HG02798 (cell line): ENCODE data around the gene DBF4B.

ENCODE experiments used
- ATAC-seq: cut with Tn5 transposase; IDR thresholded peaks from one replicate; pipeline ENCODE4 v1.9.1; 2021; ENCODE audit warnings: mild to moderate bottlenecking; ENCODE audit not compliant: unreplicated experiment, poor library complexity

Gene DBF4B

GRCh38 chr17:44793885-44794842 is 85.7 kb downstream of the DBF4B start:
- no peak for ATAC-seq

- no peak for ATAC-seq
Observed at GRCh38 chr17:44794851-44795413, 86.5 kb downstream of the DBF4B start.

- ATAC-seq = no peak
Observed at GRCh38 chr17:44795421-44795820, 87.0 kb downstream of the DBF4B start.

GRCh38 chr17:44795928-44796327 is 87.5 kb downstream of the DBF4B start:
- ATAC-seq = no peak

- ATAC-seq = no peak
Observed at GRCh38 chr17:44796731-44797130, 88.3 kb downstream of the DBF4B start.

- ATAC-seq = no peak
Observed at GRCh38 chr17:44797802-44798201, 89.3 kb downstream of the DBF4B start.

GRCh38 chr17:44798356-44798755 is 89.9 kb downstream of the DBF4B start:
- no peak for ATAC-seq
